LNCaP clone FGC (cell line): ENCODE results near the gene PHF10.

Experiments used
- DNase-seq: peaks from one replicate; pipeline ENCODE4 v3.0.0-alpha.2; 2011; ENCODE audit warnings: low read depth
- H3K4me3 ChIP-seq: 2 replicates; pipeline ENCODE4 v1.5.1; 2011; ENCODE audit warnings: mild to moderate bottlenecking, low read depth, low read length, control low read depth
- TF ChIP-seq, protein P1 (sequence below): IDR thresholded peaks from 2 replicates; pipeline ENCODE4 v1.5.1; 2012; ENCODE audit warnings: mild to moderate bottlenecking; ENCODE audit not compliant: control insufficient read depth, insufficient read depth; ENCODE audit errors: extremely low read depth

PHF10 gene

DNA sequence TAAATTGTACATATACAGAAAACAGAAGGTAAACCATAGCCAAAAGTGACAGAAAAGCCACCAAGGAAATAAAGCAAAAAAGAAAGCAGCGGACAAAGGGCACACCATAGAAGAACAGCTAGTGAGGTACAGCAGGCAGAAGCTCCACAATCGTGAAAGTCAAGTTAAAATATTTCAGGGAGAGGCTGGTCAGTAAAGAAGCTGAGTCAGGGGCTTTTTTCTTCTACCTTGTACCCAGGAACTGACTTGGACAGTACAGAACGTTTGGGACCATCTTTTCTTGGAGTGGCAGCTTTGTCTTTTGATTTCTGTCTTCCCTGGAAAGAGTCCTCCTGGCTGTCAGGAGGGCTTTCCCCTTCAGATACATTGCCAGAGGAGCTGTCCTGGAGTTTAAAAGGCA, 14.3 kb downstream of the PHF10 start:
- DNase-seq, result no peak
- H3K4me3 ChIP-seq, result no peak overlapping the region
- TF ChIP-seq, protein P1, sequence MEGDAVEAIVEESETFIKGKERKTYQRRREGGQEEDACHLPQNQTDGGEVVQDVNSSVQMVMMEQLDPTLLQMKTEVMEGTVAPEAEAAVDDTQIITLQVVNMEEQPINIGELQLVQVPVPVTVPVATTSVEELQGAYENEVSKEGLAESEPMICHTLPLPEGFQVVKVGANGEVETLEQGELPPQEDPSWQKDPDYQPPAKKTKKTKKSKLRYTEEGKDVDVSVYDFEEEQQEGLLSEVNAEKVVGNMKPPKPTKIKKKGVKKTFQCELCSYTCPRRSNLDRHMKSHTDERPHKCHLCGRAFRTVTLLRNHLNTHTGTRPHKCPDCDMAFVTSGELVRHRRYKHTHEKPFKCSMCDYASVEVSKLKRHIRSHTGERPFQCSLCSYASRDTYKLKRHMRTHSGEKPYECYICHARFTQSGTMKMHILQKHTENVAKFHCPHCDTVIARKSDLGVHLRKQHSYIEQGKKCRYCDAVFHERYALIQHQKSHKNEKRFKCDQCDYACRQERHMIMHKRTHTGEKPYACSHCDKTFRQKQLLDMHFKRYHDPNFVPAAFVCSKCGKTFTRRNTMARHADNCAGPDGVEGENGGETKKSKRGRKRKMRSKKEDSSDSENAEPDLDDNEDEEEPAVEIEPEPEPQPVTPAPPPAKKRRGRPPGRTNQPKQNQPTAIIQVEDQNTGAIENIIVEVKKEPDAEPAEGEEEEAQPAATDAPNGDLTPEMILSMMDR, result no peak

DNA sequence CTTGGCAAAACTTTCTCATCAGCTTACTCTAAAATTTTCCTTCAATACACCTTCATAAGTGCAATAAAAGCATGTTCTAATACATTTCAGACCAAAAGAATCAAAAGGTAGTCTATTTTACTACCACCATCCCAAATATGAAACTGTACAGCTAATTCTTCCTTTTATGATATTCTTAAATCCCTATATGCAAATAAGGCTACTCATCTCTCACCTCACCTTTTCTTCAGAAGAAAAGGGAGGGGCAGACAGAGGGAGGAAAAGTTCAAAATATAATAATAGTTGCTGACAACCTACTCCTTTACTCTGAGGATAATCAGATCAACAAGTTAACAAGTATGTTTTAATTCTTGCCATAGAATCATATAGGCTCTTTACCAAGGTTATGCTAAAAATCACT, 15.0 kb downstream of the PHF10 start:
- TF ChIP-seq, protein P1, result no peak
- no peak overlapping the region for H3K4me3 ChIP-seq
- DNase-seq, result no peak

DNA sequence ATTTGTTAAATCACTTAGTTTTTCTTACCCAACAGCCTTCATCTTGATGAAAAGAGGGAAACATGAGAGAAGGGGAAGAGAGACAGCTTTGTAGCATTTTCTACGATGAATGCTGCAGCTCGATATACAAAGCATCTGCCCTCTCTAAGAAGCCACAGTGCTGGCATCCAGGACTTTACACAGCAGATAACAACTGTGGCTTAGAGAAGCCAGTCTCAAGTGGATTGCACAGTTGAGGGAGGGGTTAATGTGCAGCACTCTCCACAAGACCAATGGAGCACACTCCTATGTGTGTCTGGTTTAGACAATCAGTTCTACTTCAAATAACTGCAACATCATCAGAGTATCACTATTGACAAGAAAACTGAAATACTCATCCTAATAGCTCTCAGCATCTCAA, 16.5 kb downstream of the PHF10 start:
- TF ChIP-seq, protein P1, result no peak
- no peak for DNase-seq

DNA sequence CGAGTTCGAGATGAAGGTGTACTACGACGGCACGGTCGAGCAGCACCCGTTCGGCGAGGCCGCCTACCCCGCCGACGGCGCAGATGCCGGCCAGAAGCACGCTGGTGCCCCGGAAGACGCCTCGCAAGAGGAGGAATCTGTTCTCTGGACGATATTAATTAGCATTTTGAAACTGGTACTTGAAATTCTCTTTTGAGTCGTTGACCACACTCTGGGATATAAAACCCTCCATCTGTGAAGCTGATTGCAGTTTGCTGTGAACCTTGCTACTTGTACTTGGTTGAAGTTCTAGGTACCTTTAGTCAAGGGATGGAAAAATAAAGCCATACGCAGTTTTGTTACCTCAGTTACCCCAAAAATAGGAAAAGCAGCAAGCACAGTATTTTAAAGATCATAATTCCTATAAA, 21.5 kb downstream of the PHF10 start:
- H3K4me3 ChIP-seq, result peak overlapping the region; percentile 89
- TF ChIP-seq, protein P1, result no peak
- DNase-seq, result no peak

More for the DNA sequence above, 16.5 kb downstream of the PHF10 start:
- no peak overlapping the region for H3K4me3 ChIP-seq

DNA sequence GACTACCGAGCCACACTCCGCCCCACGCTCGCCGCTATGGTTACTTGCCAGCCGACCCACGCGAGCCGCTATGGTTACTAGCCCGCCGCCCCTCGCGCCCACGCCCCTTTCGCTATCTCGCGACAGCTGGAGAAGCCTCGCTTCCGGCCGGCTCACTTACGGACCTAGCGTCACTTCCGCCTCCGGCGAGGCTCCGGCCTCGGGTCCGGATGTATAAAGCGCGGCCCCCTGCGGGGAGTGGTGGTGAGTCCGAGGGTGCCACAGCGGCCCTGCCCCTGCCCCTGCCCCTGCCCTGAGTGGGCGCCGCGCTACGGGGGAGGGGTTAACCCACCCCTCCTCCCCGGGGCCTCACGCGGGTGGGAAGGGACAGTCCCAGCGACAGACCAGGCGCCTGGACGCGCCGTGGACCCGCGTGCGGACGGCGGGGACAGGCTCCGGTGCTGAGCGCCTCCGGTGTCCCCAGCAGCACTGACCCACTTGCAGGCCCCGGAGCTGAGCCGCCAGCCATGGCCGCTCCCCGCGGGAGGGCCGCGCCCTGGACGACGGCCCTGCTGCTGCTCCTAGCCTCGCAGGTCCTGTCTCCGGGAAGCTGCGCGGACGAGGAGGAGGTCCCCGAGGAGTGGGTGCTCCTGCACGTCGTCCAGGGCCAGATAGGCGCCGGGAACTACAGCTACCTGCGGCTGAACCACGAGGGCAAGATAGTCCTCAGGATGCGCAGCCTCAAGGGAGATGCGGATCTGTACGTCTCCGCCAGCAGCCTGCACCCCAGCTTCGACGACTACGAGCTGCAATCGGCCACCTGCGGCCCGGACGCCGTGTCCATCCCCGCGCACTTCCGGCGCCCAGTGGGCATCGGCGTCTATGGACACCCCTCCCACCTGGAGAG, 22.1 kb downstream of the PHF10 start, which contains the start of the genes C6orf120 and WDR27:
C6orf120 (plus strand) TSS at position 173 of the 886 bp plus-strand sequence; CDS start at position 507, 334 bp downstream.
WDR27 (minus strand) TSS at position 76 of the 886 bp plus-strand sequence. CDS start 13,024 bp downstream, outside the sequence.
- TF ChIP-seq, protein P1, result peak; percentile 25; the same call in 1 of the 2 replicates
- peak within 1 kb of the TSS; percentile 89 for H3K4me3 ChIP-seq
- DNase-seq, result peak; percentile 82

DNA sequence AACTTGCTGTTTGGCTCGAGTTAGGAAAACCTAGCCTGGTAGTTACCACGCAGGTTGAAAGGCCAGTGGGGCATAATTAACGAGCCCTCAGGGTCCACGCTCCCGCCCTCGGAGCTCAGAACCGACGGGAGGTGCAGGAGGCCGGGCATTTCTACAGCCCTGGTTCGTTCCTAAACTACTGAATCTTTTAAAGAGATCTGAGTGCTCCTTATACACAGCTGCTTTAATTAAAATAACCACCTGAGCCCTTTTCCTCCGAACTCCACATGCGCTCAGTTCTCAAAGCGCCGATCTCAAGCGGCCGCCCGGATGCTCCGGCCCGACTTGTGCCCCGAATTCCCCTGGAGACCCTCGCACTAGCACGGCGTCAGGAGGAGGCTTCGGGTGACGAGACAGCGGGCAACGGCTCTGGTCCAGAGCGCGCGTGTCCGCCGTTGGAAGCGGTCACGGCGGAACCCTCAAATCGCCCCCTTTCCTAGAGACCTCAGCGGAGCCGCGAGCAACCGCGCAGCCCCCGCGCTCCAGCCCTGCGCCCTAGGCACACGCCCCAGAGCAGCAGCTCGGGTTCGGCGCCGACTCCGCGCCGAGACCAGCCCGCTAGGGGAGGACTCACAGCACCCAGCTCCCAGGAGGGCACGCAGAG, 22.9 kb downstream of the PHF10 start:
- peak overlapping the region; percentile 89 for H3K4me3 ChIP-seq
- TF ChIP-seq, protein P1, result no peak
- DNase-seq, result no peak
